ENCODE results near the gene PCCA. TPM values are rescaled to one million over a fixed set of nuclear protein-coding genes. Genes with fewer than 3 reads are reported as not detected.

Gene PCCA
- total and polyA plus RNA-seq, 2 experiments from 2014 or later = 41.9 to 46.6 TPM

- TF ChIP-seq ZNF462 (CRISPR knock-in tag; IDR thresholded peaks at IDR 0.05) = no peak
- TF ChIP-seq EZH2phosphoT487 (IDR thresholded peaks at IDR 0.05; ENCODE audit: unreplicated experiment) = no peak
- TF ChIP-seq ETS1 (IDR thresholded peaks at IDR 0.05) = no peak
Measured at GRCh38 chr13:100423375-100423774, 334.5 kb downstream of the PCCA start (continued).

DNA sequence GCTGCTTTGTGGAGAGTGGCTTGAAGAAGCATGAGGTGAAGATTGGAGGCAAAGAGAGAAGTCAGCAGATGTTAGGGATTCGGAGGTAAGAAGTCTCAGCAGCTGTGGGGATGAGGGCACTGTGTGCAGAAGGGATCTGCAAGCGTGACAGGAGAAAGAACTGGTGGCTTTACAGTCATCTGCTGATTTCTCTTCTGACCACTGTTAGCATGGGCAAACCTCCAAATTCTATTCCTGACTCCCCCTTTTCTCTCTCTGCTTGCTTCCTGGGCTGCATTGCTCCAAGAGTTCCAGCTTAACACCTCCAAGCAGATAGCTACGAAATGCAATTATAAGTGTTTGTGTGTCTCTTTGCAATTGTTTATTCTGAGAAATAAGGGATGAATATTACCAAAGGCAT lies 340.1 kb downstream of the PCCA start:
- H3K36me3 Mint-ChIP-seq (ENCODE audit: low read depth) = peaks cover 24% of the 10 kb centered on the region
- H3K4me3 Mint-ChIP-seq = no peak overlapping the region
- Histone ChIP-seq H3K4me1 (ENCODE audit: insufficient read depth) (peaks cover 4% of the 10 kb centered on the region; the same call in 1 of the 2 replicates), H3F3A (replicated peaks; ENCODE audit: low read depth) (peaks cover 8% of the 10 kb centered on the region), H3K36me3 (ENCODE audit: insufficient read depth) (no peaks in the 10 kb centered on the region), H3K9me2 (ENCODE audit: insufficient read depth) (0 out of 2 replicates have a peak, but pooled peaks cover 10% of the 10 kb centered on the region), H3K4me2 (no peak overlapping the region), H3K4me3 (no peak overlapping the region), H3K27ac (ENCODE audit: low read depth) (peak overlapping the region; percentile 72), H2AFZ (no peak overlapping the region), H3K79me2 (replicated peaks; ENCODE audit: insufficient read depth) (no peaks in the 10 kb centered on the region), H3K27me3 (ENCODE audit: insufficient read depth) (no peaks in the 10 kb centered on the region), H4K20me1 (replicated peaks; ENCODE audit: insufficient read depth) (no peaks in the 10 kb centered on the region; the same call in 1 of the 2 replicates)
- H3K27me3 Mint-ChIP-seq (ENCODE audit: insufficient read depth, low read depth, poor library complexity) = no peaks in the 10 kb centered on the region
- no peaks in the 10 kb centered on the region for H3K4me1 Mint-ChIP-seq
- DNase-seq (ENCODE audit: low spot score) = no peak
- ATAC-seq = no peak
- H3K27ac Mint-ChIP-seq = no peak overlapping the region
- no peaks in the 10 kb centered on the region for H3K9me3 Mint-ChIP-seq
- TF ChIP-seq STAT1 (IDR thresholded peaks at IDR 0.05; ENCODE audit: unreplicated experiment) (no peak), ZNF331 (CRISPR knock-in tag; IDR thresholded peaks at IDR 0.05; ENCODE audit: low read depth) (no peak), EZH2 (IDR thresholded peaks at IDR 0.05; ENCODE audit: low read depth, unreplicated experiment) (no peak), ZNF114 (CRISPR knock-in tag; IDR thresholded peaks at IDR 0.05) (no peak), ETS1 (IDR thresholded peaks at IDR 0.05) (no peak)
- TF ChIP-seq, protein P1, sequence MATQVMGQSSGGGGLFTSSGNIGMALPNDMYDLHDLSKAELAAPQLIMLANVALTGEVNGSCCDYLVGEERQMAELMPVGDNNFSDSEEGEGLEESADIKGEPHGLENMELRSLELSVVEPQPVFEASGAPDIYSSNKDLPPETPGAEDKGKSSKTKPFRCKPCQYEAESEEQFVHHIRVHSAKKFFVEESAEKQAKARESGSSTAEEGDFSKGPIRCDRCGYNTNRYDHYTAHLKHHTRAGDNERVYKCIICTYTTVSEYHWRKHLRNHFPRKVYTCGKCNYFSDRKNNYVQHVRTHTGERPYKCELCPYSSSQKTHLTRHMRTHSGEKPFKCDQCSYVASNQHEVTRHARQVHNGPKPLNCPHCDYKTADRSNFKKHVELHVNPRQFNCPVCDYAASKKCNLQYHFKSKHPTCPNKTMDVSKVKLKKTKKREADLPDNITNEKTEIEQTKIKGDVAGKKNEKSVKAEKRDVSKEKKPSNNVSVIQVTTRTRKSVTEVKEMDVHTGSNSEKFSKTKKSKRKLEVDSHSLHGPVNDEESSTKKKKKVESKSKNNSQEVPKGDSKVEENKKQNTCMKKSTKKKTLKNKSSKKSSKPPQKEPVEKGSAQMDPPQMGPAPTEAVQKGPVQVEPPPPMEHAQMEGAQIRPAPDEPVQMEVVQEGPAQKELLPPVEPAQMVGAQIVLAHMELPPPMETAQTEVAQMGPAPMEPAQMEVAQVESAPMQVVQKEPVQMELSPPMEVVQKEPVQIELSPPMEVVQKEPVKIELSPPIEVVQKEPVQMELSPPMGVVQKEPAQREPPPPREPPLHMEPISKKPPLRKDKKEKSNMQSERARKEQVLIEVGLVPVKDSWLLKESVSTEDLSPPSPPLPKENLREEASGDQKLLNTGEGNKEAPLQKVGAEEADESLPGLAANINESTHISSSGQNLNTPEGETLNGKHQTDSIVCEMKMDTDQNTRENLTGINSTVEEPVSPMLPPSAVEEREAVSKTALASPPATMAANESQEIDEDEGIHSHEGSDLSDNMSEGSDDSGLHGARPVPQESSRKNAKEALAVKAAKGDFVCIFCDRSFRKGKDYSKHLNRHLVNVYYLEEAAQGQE (IDR thresholded peaks at IDR 0.05; ENCODE audit: unreplicated experiment) = no peak

All from GM23338 (cell line).